HG02970 (cell line): ENCODE results near the gene OR2T35.
"Not testable (repeated sequence)": the region's sequence is repeated elsewhere in the genome, so short reads cannot be mapped to it uniquely, and the experiment has no call there.

Experiments
- ATAC-seq: cut with Tn5 transposase; IDR thresholded peaks from one replicate; pipeline ENCODE4 v1.9.1; 2021; ENCODE audit warnings: mild to moderate bottlenecking, moderate library complexity, moderate number of reproducible peaks; ENCODE audit not compliant: unreplicated experiment, low FRiP score

OR2T35 gene, protein sequence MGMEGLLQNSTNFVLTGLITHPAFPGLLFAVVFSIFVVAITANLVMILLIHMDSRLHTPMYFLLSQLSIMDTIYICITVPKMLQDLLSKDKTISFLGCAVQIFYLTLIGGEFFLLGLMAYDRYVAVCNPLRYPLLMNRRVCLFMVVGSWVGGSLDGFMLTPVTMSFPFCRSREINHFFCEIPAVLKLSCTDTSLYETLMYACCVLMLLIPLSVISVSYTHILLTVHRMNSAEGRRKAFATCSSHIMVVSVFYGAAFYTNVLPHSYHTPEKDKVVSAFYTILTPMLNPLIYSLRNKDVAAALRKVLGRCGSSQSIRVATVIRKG

DNA sequence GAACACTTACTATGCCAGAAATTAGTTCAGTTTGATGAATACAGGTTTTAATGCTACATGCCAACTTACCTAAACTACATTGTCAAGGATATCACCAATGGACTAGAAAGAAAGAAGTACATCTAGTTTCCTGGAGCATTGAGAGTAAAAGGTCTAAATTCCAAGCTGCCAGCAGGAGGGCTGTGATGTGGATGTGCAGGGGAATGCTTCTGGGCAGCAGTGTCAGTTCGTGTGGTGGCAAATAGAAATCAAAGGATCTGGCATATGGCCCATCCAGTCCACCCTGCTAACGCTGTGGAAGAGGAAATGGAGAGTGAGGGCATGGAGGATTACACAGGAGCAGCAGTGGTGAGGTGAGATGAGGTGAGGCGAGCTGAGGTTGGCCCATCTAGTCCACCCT lies at the start of gene OR2T35:
OR2T35 (minus strand) TSS at position 101 of the 400 bp plus-strand sequence. CDS start 6,020 bp downstream, outside the sequence.
- not testable (repeated sequence) for ATAC-seq

DNA sequence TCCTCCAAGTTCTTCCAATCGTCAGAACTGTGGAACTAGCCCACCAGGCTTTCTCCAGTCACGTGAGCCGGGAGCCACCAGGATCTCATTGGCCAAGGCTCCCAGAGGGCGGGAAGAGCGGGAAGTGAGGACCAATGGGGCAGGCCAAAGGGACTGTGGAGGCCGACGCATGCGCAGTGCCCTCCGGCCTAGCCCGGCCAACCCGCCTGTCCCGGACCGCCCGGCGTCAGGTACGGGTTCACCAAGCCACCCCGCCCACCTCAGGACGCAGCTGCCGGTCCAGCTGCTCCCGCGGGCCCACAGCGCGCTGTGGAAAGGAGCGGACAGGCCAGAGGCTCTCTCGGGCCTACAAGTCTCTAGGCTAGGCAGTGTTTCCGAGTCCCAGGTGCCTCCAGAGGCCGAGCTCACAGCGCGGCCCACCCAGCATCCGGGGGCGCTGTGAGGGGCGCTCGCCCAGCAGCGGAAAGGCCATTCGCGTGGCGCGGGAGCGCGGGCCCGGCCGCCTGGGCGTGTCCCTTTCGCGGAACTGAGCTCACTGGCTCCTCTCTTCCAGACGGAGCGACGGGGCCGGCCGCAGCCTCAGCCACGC lies 46.6 kb upstream of the OR2T35 start:
- ATAC-seq, result no peak

GRCh38 chr1:248688527-248689298 lies 43.6 kb upstream of the OR2T35 start:
- peak; percentile 82 for ATAC-seq

DNA sequence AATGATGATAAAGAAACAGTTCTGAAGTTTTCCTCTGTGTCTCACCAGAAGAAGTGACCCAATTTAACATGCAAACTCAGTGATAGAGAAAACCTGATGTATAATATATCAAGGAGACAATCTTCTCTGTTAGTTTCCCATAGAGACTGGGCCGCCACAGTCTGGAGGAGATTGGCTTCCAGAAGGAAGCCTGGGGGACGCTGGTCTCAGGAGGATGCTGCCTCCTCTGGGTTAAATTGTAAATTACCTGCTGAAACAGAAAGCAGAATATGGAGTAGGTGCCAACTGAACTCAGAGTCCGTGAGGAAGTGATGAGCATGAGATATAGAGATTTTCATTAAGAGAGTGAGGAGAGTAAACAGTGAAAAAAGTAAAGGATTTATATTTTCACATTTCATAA lies 41.7 kb upstream of the OR2T35 start:
- no peak for ATAC-seq

- ATAC-seq, result no peak
Measured at GRCh38 chr1:248681651-248682050, 36.6 kb upstream of the OR2T35 start.

GRCh38 chr1:248670003-248670402 lies 24.9 kb upstream of the OR2T35 start:
- no peak for ATAC-seq

GRCh38 chr1:248663453-248664328 lies 18.6 kb upstream of the OR2T35 start:
- peak; percentile 91 for ATAC-seq

DNA sequence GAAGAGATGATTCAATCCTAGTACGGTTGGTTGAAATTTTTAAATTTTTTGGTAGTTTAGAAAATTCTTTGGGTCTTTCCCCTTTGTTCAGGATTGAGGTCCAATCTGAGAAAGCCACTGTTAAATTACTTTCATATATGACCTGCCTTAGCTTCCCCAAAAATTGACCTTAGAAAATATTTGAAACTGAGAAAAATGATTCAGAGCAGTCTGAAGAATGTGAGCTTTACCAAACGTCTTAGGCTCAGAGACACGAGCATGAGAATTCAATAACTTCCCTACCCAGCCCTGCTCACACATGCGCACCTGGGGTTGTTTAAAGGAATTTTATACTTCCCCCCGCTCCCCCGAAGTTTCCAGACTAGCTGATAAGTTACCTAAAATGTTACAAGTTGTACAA lies 11.7 kb upstream of the OR2T35 start:
- ATAC-seq, result not testable (repeated sequence)

GRCh38 chr1:248655354-248655753 lies 10.3 kb upstream of the OR2T35 start, which contains the start of gene OR2T27:
Gene OR2T27, minus strand, starts transcription at chr1:248655528. Its CDS starts 4,644 bp downstream, at chr1:248650884.
- not testable (repeated sequence) for ATAC-seq

GRCh38 chr1:248648770-248649536 lies 3.9 kb upstream of the OR2T35 start:
- not testable (repeated sequence) for ATAC-seq

DNA sequence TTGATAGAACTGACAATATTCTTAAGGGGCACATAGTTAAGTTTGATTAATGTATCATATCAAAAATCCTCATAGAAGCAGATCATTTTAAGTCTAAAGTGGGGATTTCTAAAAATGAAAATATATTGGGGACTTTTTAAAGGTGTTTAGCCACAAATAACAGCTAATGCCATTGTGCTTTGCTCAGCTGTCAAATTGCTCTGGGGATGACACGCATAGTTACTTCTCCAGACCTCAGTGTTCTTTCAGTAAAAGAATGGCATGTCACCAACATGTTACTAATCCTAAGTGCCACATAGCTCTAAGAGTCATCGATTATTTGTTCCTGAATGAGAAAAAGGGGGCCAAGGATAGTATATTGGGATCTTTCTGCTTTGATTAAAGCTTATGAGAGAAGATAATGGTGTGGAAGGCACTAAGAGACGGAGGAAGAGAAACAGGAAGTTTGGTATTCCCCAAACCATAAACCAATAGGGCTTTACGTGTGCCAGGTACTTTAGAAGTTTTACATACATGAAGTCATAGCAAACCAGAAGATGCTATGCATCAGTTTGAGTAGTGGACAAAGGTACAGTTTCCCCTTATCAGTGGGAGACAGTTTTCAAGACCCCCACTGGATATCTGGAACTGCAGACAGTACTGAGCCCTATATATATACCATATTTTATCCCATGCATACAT lies 2.0 kb downstream of the OR2T35 start:
- ATAC-seq, result peak; percentile 61

DNA sequence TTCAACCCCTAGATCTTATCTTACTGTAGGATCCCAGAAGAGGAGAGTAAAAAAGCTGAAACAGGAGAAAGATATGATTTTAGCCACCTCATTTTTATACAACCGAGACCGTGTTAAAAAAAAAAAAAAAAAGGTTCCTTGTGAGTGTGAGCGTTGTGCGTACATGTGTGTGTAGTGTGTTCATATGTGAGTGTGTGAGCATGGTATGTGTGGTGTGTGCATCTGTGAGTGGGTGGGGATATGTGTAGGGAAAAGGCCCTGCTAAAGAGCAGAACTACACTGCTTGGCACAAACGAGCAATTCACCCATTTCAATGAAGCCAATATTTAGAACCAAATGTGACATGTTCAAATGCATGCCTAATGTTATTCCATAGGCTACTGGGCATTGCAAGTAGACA lies 3.5 kb downstream of the OR2T35 start:
- ATAC-seq, result not testable (repeated sequence)

GRCh38 chr1:248640906-248641305 lies 4.2 kb downstream of the OR2T35 start:
- ATAC-seq, result peak; percentile 44

DNA sequence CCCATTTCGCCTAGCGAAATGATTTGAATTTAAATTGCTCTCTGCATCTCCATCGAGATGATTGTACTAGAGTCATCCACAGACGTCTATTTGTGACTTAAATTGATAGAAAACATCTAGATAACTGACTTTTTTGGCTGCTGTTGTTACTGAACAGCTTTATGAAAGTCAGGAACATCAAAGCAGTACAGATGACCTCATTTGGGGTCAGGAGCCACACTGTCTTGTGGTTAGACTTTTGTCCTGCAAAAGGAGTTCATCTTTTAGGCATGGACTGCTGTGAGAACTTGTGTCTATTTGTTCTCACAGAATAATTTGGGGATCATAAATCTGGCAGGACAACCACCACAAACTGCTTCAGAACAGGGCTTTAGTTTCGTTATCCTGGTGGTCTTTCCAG lies 5.4 kb downstream of the OR2T35 start:
- not testable (repeated sequence) for ATAC-seq

- not testable (repeated sequence) for ATAC-seq
Measured at GRCh38 chr1:248636612-248637011, 8.5 kb downstream of the OR2T35 start.

- not testable (repeated sequence) for ATAC-seq
Measured at GRCh38 chr1:248634991-248635390, 10.1 kb downstream of the OR2T35 start, which contains the start of gene OR2T11. Gene OR2T11, minus strand, starts transcription at chr1:248635091. Its CDS starts 7,963 bp downstream, at chr1:248627128.

- no peak for ATAC-seq
Measured at GRCh38 chr1:248631354-248632008, 13.6 kb downstream of the OR2T35 start.

GRCh38 chr1:248630551-248630950 lies 14.5 kb downstream of the OR2T35 start:
- no peak for ATAC-seq
